ENCODE results near the gene MYOC. TPM values are rescaled to one million over a fixed set of nuclear protein-coding genes. Genes with fewer than 3 reads are reported as not detected.

MYOC gene
- total RNA-seq, 1 donor from 2014 or later: not detected

GRCh38 chr1:171628225-171628624 is 24.3 kb downstream of the MYOC start:
- no peaks in the 10 kb centered on the region for H3K79me2 ChIP-seq (ENCODE audit: low read depth)
- no peaks in the 10 kb centered on the region for H3K4me1 ChIP-seq
- no peak overlapping the region for H3K9ac ChIP-seq
- TF ChIP-seq CTCF (IDR thresholded peaks at IDR 0.05) (no peak), EZH2 (IDR thresholded peaks at IDR 0.05) (no peak)
- H3K27ac Mint-ChIP-seq: no peak overlapping the region
- no peaks in the 10 kb centered on the region for H3K27me3 ChIP-seq
- no peaks in the 10 kb centered on the region for H3K9me3 ChIP-seq (ENCODE audit: low read depth)
- H3K9me3 Mint-ChIP-seq: peaks cover 5% of the 10 kb centered on the region
- no peaks in the 10 kb centered on the region for H3F3A ChIP-seq (ENCODE audit: low read depth)
- H3K27me3 Mint-ChIP-seq (ENCODE audit: insufficient read depth, low read depth): peaks cover 2% of the 10 kb centered on the region
- no peaks in the 10 kb centered on the region for H4K20me1 ChIP-seq (ENCODE audit: low read depth)
- no peak overlapping the region for H3K4me3 ChIP-seq
- no peak overlapping the region for H3K4me2 ChIP-seq
- H3K36me3 Mint-ChIP-seq: no peaks in the 10 kb centered on the region
- no peak overlapping the region for H3K4me3 Mint-ChIP-seq
- H3K27ac ChIP-seq: no peak overlapping the region
- no peak overlapping the region for H2AFZ ChIP-seq (replicated peaks)
- DNase-seq (ENCODE audit: low spot score): no peak
- H3K36me3 ChIP-seq: no peaks in the 10 kb centered on the region
- no peaks in the 10 kb centered on the region for H3K4me1 Mint-ChIP-seq

- H3K4me1 Mint-ChIP-seq: peaks cover 3% of the 10 kb centered on the region
- no peak overlapping the region for H3K4me3 Mint-ChIP-seq
- no peaks in the 10 kb centered on the region for H3K36me3 ChIP-seq
These were observed 25.5 kb downstream of the MYOC start for GRCh38 chr1:171627020-171627419.

GRCh38 chr1:171625225-171625624 is 27.3 kb downstream of the MYOC start:
- no peaks in the 10 kb centered on the region for H3F3A ChIP-seq (ENCODE audit: low read depth)
- Mint-ChIP-seq H3K36me3 (no peaks in the 10 kb centered on the region), H3K27ac (no peak overlapping the region), H3K9me3 (peaks cover 4% of the 10 kb centered on the region), H3K4me3 (no peak overlapping the region), H3K27me3 (ENCODE audit: insufficient read depth, low read depth) (no peaks in the 10 kb centered on the region), H3K4me1 (peaks cover 4% of the 10 kb centered on the region)
- no peak overlapping the region for H3K4me2 ChIP-seq
- TF ChIP-seq EZH2 (IDR thresholded peaks at IDR 0.05) (no peak), CTCF (IDR thresholded peaks at IDR 0.05) (no peak), EZH2phosphoT487 (IDR thresholded peaks at IDR 0.05) (no peak)
- no peaks in the 10 kb centered on the region for H3K4me1 ChIP-seq
- no peaks in the 10 kb centered on the region for H4K20me1 ChIP-seq (ENCODE audit: low read depth)
- no peaks in the 10 kb centered on the region for H3K27me3 ChIP-seq
- no peak overlapping the region for H3K4me3 ChIP-seq
- H2AFZ ChIP-seq (replicated peaks): no peak overlapping the region
- no peaks in the 10 kb centered on the region for H3K9me3 ChIP-seq (ENCODE audit: low read depth)
- H3K79me2 ChIP-seq (ENCODE audit: low read depth): no peaks in the 10 kb centered on the region
- no peak overlapping the region for H3K27ac ChIP-seq
- DNase-seq (ENCODE audit: low spot score): no peak
- no peaks in the 10 kb centered on the region for H3K36me3 ChIP-seq
- H3K9ac ChIP-seq: no peak overlapping the region

More at GRCh38 chr1:171627020-171627419, 25.5 kb downstream of the MYOC start:
- Histone ChIP-seq H3K4me3 (no peak overlapping the region), H2AFZ (replicated peaks) (no peak overlapping the region), H3K9ac (no peak overlapping the region), H3K4me2 (no peak overlapping the region), H3K27ac (no peak overlapping the region), H3K27me3 (no peaks in the 10 kb centered on the region), H3K79me2 (ENCODE audit: low read depth) (no peaks in the 10 kb centered on the region), H3K9me3 (ENCODE audit: low read depth) (no peaks in the 10 kb centered on the region), H4K20me1 (ENCODE audit: low read depth) (no peaks in the 10 kb centered on the region), H3K4me1 (no peaks in the 10 kb centered on the region), H3F3A (ENCODE audit: low read depth) (no peaks in the 10 kb centered on the region)
- Mint-ChIP-seq H3K27ac (no peak overlapping the region), H3K36me3 (no peaks in the 10 kb centered on the region), H3K9me3 (peaks cover 4% of the 10 kb centered on the region), H3K27me3 (ENCODE audit: insufficient read depth, low read depth) (no peaks in the 10 kb centered on the region)
- DNase-seq (ENCODE audit: low spot score): no peak
- TF ChIP-seq EZH2phosphoT487 (IDR thresholded peaks at IDR 0.05) (no peak), EZH2 (IDR thresholded peaks at IDR 0.05) (no peak), CTCF (IDR thresholded peaks at IDR 0.05) (no peak)
